Pancreas (tissue), 10 donors: ENCODE measurements around the gene GRB10. TPM values are rescaled to one million over a fixed set of nuclear protein-coding genes. Genes with fewer than 3 reads are reported as not detected.

Source experiments
- ATAC-seq, 4 donors: fragments of 200-7000 bp; cut with Tn5 transposase; one replicate each; pipeline versions ENCODE4 v1.8.0 to v1.9.1; 2020; ENCODE audit warnings: mild to moderate bottlenecking in 4 of 4, moderate library complexity in 4 of 4
- DNase-seq, 6 donors: peaks; one replicate each; pipeline ENCODE4 v3.0.0-alpha.2; 2020
- FAIRE-seq: peaks from 2 replicates; lab custom pipeline; 2012; peaks lifted over from hg19 to GRCh38; lab: Jason Lieb, UNC
- H3K27ac ChIP-seq, 4 donors: fragments of 200-600 bp; sonication (generic); 1 replicate in 3 of 4; 2 replicates in 1 of 4; pipeline versions ENCODE4 v1.5.0 to v1.8.0; 2020
- H3K27me3 ChIP-seq, 4 donors: fragments of 200-600 bp; one replicate each; pipeline ENCODE4 v1.8.0; 2021
- H3K36me3 ChIP-seq, 3 donors: fragments of 200-600 bp; sonication (generic) in 1 of 3; one replicate each; pipeline versions ENCODE4 v1.5.0 to v1.8.0; 2020 to 2021
- H3K4me1 ChIP-seq, 3 donors: fragments of 200-600 bp; one replicate each; pipeline ENCODE4 v1.8.0; 2021
- H3K4me3 ChIP-seq, 4 donors: fragments of 200-600 bp; sonication (generic) in 2 of 4; one replicate each; pipeline versions ENCODE4 v1.5.0 to v1.8.0; 2020 to 2021
- H3K9me3 ChIP-seq, 4 donors: fragments of 200-600 bp; one replicate each; pipeline ENCODE4 v1.8.0; 2021
- WGBS, 2 donors: extraction: QIAGEN DNeasy Blood & Tissue Kit; methylation state at CpG; one replicate each; pipeline ENCODE4 v1.1.7; 2013; 5-methylcytosine and 5-hydroxymethylcytosine counted together
- intact Hi-C, 3 donors: fragments of 100-400 bp; cut with DNase I; formaldehyde crosslinking; loops; one replicate each; pipeline versions ENCODE4 v1.11.1 to v1.14.2; 2022
- polyA plus RNA-seq, 2 donors: library from polyadenylated mRNA; stranded (reverse); fragments of 200-250 nt; gene quantifications; one replicate each; pipeline ENCODE4 v1.2.3, GENCODE V29; 2013
- total RNA-seq, 6 donors: library from RNA; stranded (reverse); fragmentation: NEBNext Ultra II Directional in 4 of 6; extraction: Animal tissue kit (Norgen Biotek cat#: 25700) in 4 of 6; gene quantifications; one replicate each; pipeline versions ENCODE4 v1.2.1 to v1.2.4, GENCODE V29; 2021 to 2023
- TF ChIP-seq, protein P1 (sequence below), 4 donors: fragments of 200-600 bp; sonication (generic) in 3 of 4; IDR thresholded peaks; one replicate each; pipeline versions ENCODE4 v1.5.0 to v1.8.0; 2021; ENCODE audit warnings: antibody characterized with exemption in 4 of 4
- donor health status: healthy with polysubstance abuse.
- donor health status: DM: no; HTN: no; CAD: no; lungs with moderate emphysema.
- donor health status: DM: no; HTN: no; CAD: no.
- donor health status: control.
- donor health status: control.
- donor health status: Bipolar disorder and iron deficiency.
- donor health status: DM: yes; HTN: yes; CAD: no.
- donor health status: DM: no; HTN: no; CAD: no.
- donor health status: DM: no; HTN: no; CAD: no.
- donor health status: DM: yes; HTN: yes; CAD: no.

Gene GRB10
- total and polyA plus RNA-seq, 8 donors, result 69.9 to 199 (median 133) TPM

- H3K36me3 ChIP-seq, result peaks cover 0 to 35% (median 5%) of the 10 kb centered on the region in 3 donors
- WGBS, 2 donors, result 74 to 81% methylated on average over 11 of the region's 11 CpGs
- no peak for FAIRE-seq
- DNase-seq, result no peak
- TF ChIP-seq, protein P1, sequence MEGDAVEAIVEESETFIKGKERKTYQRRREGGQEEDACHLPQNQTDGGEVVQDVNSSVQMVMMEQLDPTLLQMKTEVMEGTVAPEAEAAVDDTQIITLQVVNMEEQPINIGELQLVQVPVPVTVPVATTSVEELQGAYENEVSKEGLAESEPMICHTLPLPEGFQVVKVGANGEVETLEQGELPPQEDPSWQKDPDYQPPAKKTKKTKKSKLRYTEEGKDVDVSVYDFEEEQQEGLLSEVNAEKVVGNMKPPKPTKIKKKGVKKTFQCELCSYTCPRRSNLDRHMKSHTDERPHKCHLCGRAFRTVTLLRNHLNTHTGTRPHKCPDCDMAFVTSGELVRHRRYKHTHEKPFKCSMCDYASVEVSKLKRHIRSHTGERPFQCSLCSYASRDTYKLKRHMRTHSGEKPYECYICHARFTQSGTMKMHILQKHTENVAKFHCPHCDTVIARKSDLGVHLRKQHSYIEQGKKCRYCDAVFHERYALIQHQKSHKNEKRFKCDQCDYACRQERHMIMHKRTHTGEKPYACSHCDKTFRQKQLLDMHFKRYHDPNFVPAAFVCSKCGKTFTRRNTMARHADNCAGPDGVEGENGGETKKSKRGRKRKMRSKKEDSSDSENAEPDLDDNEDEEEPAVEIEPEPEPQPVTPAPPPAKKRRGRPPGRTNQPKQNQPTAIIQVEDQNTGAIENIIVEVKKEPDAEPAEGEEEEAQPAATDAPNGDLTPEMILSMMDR (IDR thresholded peaks at IDR 0.05), result no peak
- H3K4me1 ChIP-seq, result peaks cover 0 to 9% (median 0%) of the 10 kb centered on the region in 3 donors
- no peaks in the 10 kb centered on the region for H3K9me3 ChIP-seq
- intact Hi-C loops, result no loop called here
- no peak for ATAC-seq
- H3K27me3 ChIP-seq, result no peaks in the 10 kb centered on the region
- H3K4me3 ChIP-seq, result no peak overlapping the region
- H3K27ac ChIP-seq, result no peak overlapping the region
Observed at GRCh38 chr7:50658696-50659095, 124.0 kb downstream of the GRB10 start.

DNA sequence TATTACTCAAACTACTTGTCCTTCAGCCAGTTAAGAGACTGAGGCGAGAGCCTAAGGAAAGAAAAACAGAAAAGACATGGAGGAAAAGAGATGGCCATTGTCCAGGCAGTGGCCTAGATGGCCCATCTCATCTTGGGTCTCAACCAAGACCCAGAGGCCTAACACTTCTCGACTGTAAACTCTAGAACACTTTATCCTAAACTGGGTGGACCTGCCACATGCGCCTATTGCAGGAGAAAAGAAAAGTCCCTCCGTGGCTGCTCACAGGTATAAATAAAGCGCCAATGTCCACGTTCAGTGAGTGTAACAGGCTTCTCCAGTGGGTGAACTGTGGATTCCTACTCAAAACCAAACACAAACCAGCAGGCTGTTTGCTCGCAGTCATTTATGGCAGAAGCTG is 124.8 kb downstream of the GRB10 start:
- ATAC-seq (no peak), DNase-seq (no peak), FAIRE-seq (no peak)
- Histone ChIP-seq H3K36me3 (peaks cover 0 to 35% (median 4%) of the 10 kb centered on the region in 3 donors), H3K4me3 (no peak overlapping the region), H3K4me1 (peaks cover 0 to 9% (median 0%) of the 10 kb centered on the region in 3 donors), H3K9me3 (no peaks in the 10 kb centered on the region), H3K27ac (peak overlapping the region in 1 of 4 donors; percentile 27), H3K27me3 (no peaks in the 10 kb centered on the region)
- intact Hi-C loops, result no loop called here
- TF ChIP-seq, protein P1 (IDR thresholded peaks at IDR 0.05), result no peak
- WGBS, 2 donors, result 85 to 87% methylated on average over 7 of the region's 7 CpGs

DNA sequence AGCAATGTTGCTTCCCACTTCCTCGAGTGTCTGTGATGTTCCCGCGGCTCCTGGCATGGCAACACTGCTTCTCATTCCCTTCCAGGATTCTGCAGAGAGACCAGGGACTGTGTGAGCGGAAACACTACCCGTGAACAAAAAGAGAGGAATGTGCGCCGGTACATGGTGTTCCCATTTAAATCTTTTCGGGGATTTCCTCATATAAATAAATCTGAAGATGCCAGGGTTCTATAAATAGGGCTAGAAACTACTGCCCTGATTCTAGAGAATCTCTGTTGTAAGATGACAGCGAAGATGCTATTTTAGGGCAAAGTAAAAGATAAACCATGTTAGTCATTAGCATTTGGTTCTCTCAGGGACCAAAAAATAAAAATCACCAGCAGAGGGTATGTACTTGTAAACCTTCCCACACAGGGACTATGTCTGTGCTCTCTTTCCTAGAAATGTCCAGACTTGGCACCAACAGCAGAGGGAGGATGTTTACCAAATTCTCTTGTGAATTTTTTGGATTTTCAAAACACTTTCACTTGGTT is 125.3 kb downstream of the GRB10 start:
- Histone ChIP-seq H3K27ac (peak overlapping the region in 1 of 4 donors; percentile 33), H3K9me3 (no peaks in the 10 kb centered on the region), H3K4me1 (peaks cover 0 to 9% (median 0%) of the 10 kb centered on the region in 3 donors), H3K4me3 (no peak overlapping the region), H3K36me3 (peaks cover 0 to 31% (median 0%) of the 10 kb centered on the region in 3 donors), H3K27me3 (no peaks in the 10 kb centered on the region)
- WGBS, 2 donors, result 67 to 74% methylated on average over 9 of the region's 9 CpGs
- DNase-seq (no peak), FAIRE-seq (no peak), ATAC-seq (peak in 2 of 4 donors; percentile 13 to 22)
- TF ChIP-seq, protein P1 (IDR thresholded peaks at IDR 0.05), result no peak
- intact Hi-C loops, result no loop called here

GRCh38 chr7:50656141-50656895 is 126.4 kb downstream of the GRB10 start:
- intact Hi-C loops, result no loop called here
- 79 to 83% methylated on average over 16 of the region's 16 CpGs for WGBS, 2 donors

More at GRCh38 chr7:50656141-50656895, 126.4 kb downstream of the GRB10 start:
- Histone ChIP-seq H3K9me3 (no peaks in the 10 kb centered on the region), H3K27me3 (no peaks in the 10 kb centered on the region), H3K36me3 (peaks cover 0 to 21% (median 0%) of the 10 kb centered on the region in 3 donors), H3K27ac (no peak overlapping the region), H3K4me3 (no peak overlapping the region), H3K4me1 (no peaks in the 10 kb centered on the region)
- FAIRE-seq, result no peak
- TF ChIP-seq, protein P1 (IDR thresholded peaks at IDR 0.05), result no peak
- DNase-seq, result no peak
- ATAC-seq, result no peak
